ENCODE data around the gene PECR.

GRCh38 chr2:216130346-216130971 is 48.9 kb upstream of the PECR start:
- TF ChIP-seq CTCF (CRISPR knock-in tag; IDR thresholded peaks at IDR 0.05) (no peak), ZNF513 (CRISPR knock-in tag; conservative IDR thresholded peaks at IDR 0.05) (no peak), ARID2 (CRISPR knock-in tag; IDR thresholded peaks at IDR 0.05; ENCODE audit: borderline replicate concordance) (no peak), ZNF10 (CRISPR knock-in tag; IDR thresholded peaks at IDR 0.05; ENCODE audit: borderline replicate concordance, low read depth) (no peak), GMEB2 (CRISPR knock-in tag; IDR thresholded peaks at IDR 0.05; ENCODE audit: low read depth) (no peak), ELF4 (CRISPR knock-in tag; IDR thresholded peaks at IDR 0.05; ENCODE audit: borderline replicate concordance) (no peak), SMARCC2 (IDR thresholded peaks at IDR 0.05) (no peak), ZNF414 (CRISPR knock-in tag; IDR thresholded peaks at IDR 0.05) (no peak), POLR2A (IDR thresholded peaks at IDR 0.05; ENCODE audit: insufficient read depth in 1 of 2, low read depth in 2 of 2, low read length in 2 of 2) (no peak), FOXP4 (CRISPR knock-in tag; IDR thresholded peaks at IDR 0.05) (no peak), EP300 (IDR thresholded peaks at IDR 0.05; ENCODE audit: low read depth in 2 of 2, low read length in 2 of 2) (no peak), EP300 (CRISPR knock-in tag; IDR thresholded peaks at IDR 0.05; ENCODE audit: borderline replicate concordance) (no peak)
